MM.1S (cell line): ENCODE data around the gene CALCA.

Experiments
- CTCF ChIP-seq: fragments of 300-600 bp; sonication (generic); IDR thresholded peaks from 2 replicates; pipeline ENCODE4 v1.5.1; 2016; ENCODE audit warnings: antibody characterized with exemption, low read length, mixed read lengths
- EZH2phosphoT487 ChIP-seq: fragments of 300-600 bp; sonication (generic); IDR thresholded peaks from 2 replicates; pipeline ENCODE4 v1.6.1; 2018; ENCODE audit warnings: antibody characterized with exemption, low read length

- TF ChIP-seq EZH2phosphoT487 (no peak), CTCF (no peak)
Measured at GRCh38 chr11:14971865-14972580, at the start of gene CALCA.
